Thoracic aorta (tissue), 2 donors: ENCODE data around the gene PASK. TPM values are rescaled to one million over a fixed set of nuclear protein-coding genes. Genes with fewer than 3 reads are reported as not detected.

ENCODE experiments used
- ATAC-seq: fragments of 150-250 bp; one replicate; pipeline ENCODE4 v1.8.0; 2017; ENCODE audit warnings: low read depth; ENCODE audit not compliant: insufficient number of reproducible peaks, low FRiP score
- DNase-seq: peaks from one replicate; pipeline ENCODE4 v3.0.0-alpha.2; 2020; ENCODE audit warnings: low spot score
- H3K27ac ChIP-seq, 2 donors: fragments of 200-600 bp; sonication (generic); 1 replicate in 1 of 2; 2 replicates in 1 of 2; pipeline ENCODE4 v1.5.1; 2016; ENCODE audit warnings: mild to moderate bottlenecking in 2 of 2, moderate library complexity in 2 of 2
- H3K27me3 ChIP-seq: fragments of 200-600 bp; sonication (generic); replicated peaks from 2 replicates; pipeline ENCODE4 v1.6.0; 2016; ENCODE audit warnings: mild to moderate bottlenecking; ENCODE audit not compliant: insufficient read depth
- H3K36me3 ChIP-seq: fragments of 200-600 bp; sonication (generic); one replicate; pipeline ENCODE4 v1.5.1; 2016
- H3K4me1 ChIP-seq, 2 donors: fragments of 200-600 bp; sonication (generic); 1 replicate in 1 of 2; 2 replicates in 1 of 2; pipeline versions ENCODE4 v1.5.1 to v1.6.0; 2016; ENCODE audit warnings: low read depth in 2 of 2, mild to moderate bottlenecking in 1 of 2; ENCODE audit not compliant: control insufficient read depth in 1 of 2
- H3K4me3 ChIP-seq: fragments of 200-600 bp; sonication (generic); 2 replicates; pipeline ENCODE4 v1.5.1; 2016; ENCODE audit warnings: mild to moderate bottlenecking
- H3K9me3 ChIP-seq: fragments of 200-600 bp; sonication (generic); 2 replicates; pipeline ENCODE4 v1.5.1; 2016
- CTCF ChIP-seq: fragments of 200-600 bp; sonication (generic); IDR thresholded peaks from one replicate; pipeline ENCODE4 v1.5.1; 2019; ENCODE audit warnings: antibody characterized with exemption
- total RNA-seq, 2 donors: library from RNA; depleted of rRNA; stranded (reverse); fragments of >200 nt; gene quantifications; one replicate each; pipeline versions ENCODE4 v1.1.0 to v1.2.3, GENCODE V29; 2016

PASK gene
- total RNA-seq, 2 donors from 2014 or later, result 3.1 to 3.5 TPM

GRCh38 chr2:241147336-241147735, 1.9 kb downstream of the PASK start:
- DNase-seq (no peak), ATAC-seq (no peak)
- Histone ChIP-seq H3K27ac (no peak overlapping the region), H3K36me3 (no peaks in the 10 kb centered on the region), H3K9me3 (no peaks in the 10 kb centered on the region), H3K4me1 (peaks cover 0 to 12% of the 10 kb centered on the region in 2 donors), H3K4me3 (no peak overlapping the region), H3K27me3 (no peaks in the 10 kb centered on the region)
- TF ChIP-seq CTCF, result no peak

- ATAC-seq (no peak), DNase-seq (no peak)
- H3K9me3 ChIP-seq, result no peaks in the 10 kb centered on the region
- H3K27me3 ChIP-seq, result no peaks in the 10 kb centered on the region
- TF ChIP-seq CTCF, result no peak
- no peak overlapping the region for H3K27ac ChIP-seq
- no peaks in the 10 kb centered on the region for H3K36me3 ChIP-seq
- peaks cover 0 to 11% of the 10 kb centered on the region in 2 donors for H3K4me1 ChIP-seq
- H3K4me3 ChIP-seq, result no peak overlapping the region
Measured at GRCh38 chr2:241146286-241146685, 3.0 kb downstream of the PASK start.

GRCh38 chr2:241142593-241142992, 6.7 kb downstream of the PASK start:
- no peak for DNase-seq

GRCh38 chr2:241142063-241142462, 7.2 kb downstream of the PASK start:
- H3K4me3 ChIP-seq, result no peak overlapping the region
- ATAC-seq, result no peak
- H3K36me3 ChIP-seq, result no peaks in the 10 kb centered on the region
- no peak for DNase-seq
- no peak overlapping the region for H3K27ac ChIP-seq
- no peaks in the 10 kb centered on the region for H3K9me3 ChIP-seq
- no peaks in the 10 kb centered on the region for H3K4me1 ChIP-seq
- no peak for TF ChIP-seq CTCF
- H3K27me3 ChIP-seq, result no peaks in the 10 kb centered on the region

More at GRCh38 chr2:241142593-241142992, 6.7 kb downstream of the PASK start:
- no peaks in the 10 kb centered on the region for H3K4me1 ChIP-seq
- no peaks in the 10 kb centered on the region for H3K27me3 ChIP-seq
- no peak overlapping the region for H3K4me3 ChIP-seq
- H3K36me3 ChIP-seq, result no peaks in the 10 kb centered on the region
- no peak for ATAC-seq
- H3K27ac ChIP-seq, result no peak overlapping the region
- no peaks in the 10 kb centered on the region for H3K9me3 ChIP-seq
- no peak for TF ChIP-seq CTCF

GRCh38 chr2:241141214-241141770, 8.0 kb downstream of the PASK start:
- Histone ChIP-seq H3K36me3 (no peaks in the 10 kb centered on the region), H3K27me3 (no peaks in the 10 kb centered on the region), H3K4me3 (no peak overlapping the region), H3K4me1 (no peaks in the 10 kb centered on the region), H3K9me3 (no peaks in the 10 kb centered on the region), H3K27ac (no peak overlapping the region)
- DNase-seq (no peak), ATAC-seq (no peak)
- no peak for TF ChIP-seq CTCF
